ENCODE measurements around the gene NCAPD2.
A peak's percentile ranks its signal among the peaks of the same experiment; 100 is the strongest.

NCAPD2 gene

GRCh38 chr12:6569312-6569711, 75.4 kb downstream of the NCAPD2 start:
- H3K27me3 ChIP-seq (replicated peaks; ENCODE audit: control insufficient read depth, insufficient read depth, low read length) = no peaks in the 10 kb centered on the region
- H3K4me1 ChIP-seq (ENCODE audit: control insufficient read depth, insufficient read depth, low read length) = peaks cover 15% of the 10 kb centered on the region
- H3K36me3 ChIP-seq (ENCODE audit: control insufficient read depth, insufficient read depth, low read length, severe bottlenecking) = peaks cover 75% of the 10 kb centered on the region
- peak overlapping the region; percentile 84 for H3K4me3 ChIP-seq (ENCODE audit: low read length)
- DNase-seq (ENCODE audit: low read depth) = no peak
- peak overlapping the region; percentile 92 for H3K9ac ChIP-seq (ENCODE audit: low read length)
- no peaks in the 10 kb centered on the region for H3K9me3 ChIP-seq (ENCODE audit: control insufficient read depth, low read length)

DNA sequence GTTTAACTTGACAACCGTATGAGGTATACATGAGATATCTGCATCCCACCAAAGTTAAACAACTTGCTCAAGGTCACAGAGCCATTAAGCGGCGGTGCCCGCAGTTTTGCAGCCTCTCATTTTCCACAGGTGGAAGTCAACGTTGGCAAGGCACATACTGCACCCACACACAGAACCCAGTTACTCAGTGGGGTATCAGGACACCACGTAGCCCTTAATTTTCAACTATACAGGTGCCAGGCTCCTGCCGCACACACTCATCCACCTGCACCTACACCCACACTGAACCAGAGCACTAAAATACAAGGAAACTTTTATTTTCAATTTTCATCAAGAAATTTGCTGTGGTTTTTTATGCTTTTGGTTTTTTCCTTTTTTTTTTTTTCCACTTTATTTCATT, 75.9 kb downstream of the NCAPD2 start:
- no peaks in the 10 kb centered on the region for H3K27me3 ChIP-seq (replicated peaks; ENCODE audit: control insufficient read depth, insufficient read depth, low read length)
- no peaks in the 10 kb centered on the region for H3K9me3 ChIP-seq (ENCODE audit: control insufficient read depth, low read length)
- H3K4me1 ChIP-seq (ENCODE audit: control insufficient read depth, insufficient read depth, low read length) = peaks cover 15% of the 10 kb centered on the region
- H3K36me3 ChIP-seq (ENCODE audit: control insufficient read depth, insufficient read depth, low read length, severe bottlenecking) = peaks cover 77% of the 10 kb centered on the region
- no peak overlapping the region for H3K4me3 ChIP-seq (ENCODE audit: low read length)
- no peak for DNase-seq (ENCODE audit: low read depth)
- no peak overlapping the region for H3K9ac ChIP-seq (ENCODE audit: low read length)

- no peaks in the 10 kb centered on the region for H3K27me3 ChIP-seq (replicated peaks; ENCODE audit: control insufficient read depth, insufficient read depth, low read length)
- peaks cover 77% of the 10 kb centered on the region for H3K36me3 ChIP-seq (ENCODE audit: control insufficient read depth, insufficient read depth, low read length, severe bottlenecking)
- DNase-seq (ENCODE audit: low read depth) = peak; percentile 41
- no peak overlapping the region for H3K4me3 ChIP-seq (ENCODE audit: low read length)
- H3K9ac ChIP-seq (ENCODE audit: low read length) = no peak overlapping the region
- peaks cover 15% of the 10 kb centered on the region for H3K4me1 ChIP-seq (ENCODE audit: control insufficient read depth, insufficient read depth, low read length)
- no peaks in the 10 kb centered on the region for H3K9me3 ChIP-seq (ENCODE audit: control insufficient read depth, low read length)
Measured at GRCh38 chr12:6570264-6570887, 76.5 kb downstream of the NCAPD2 start.

DNA sequence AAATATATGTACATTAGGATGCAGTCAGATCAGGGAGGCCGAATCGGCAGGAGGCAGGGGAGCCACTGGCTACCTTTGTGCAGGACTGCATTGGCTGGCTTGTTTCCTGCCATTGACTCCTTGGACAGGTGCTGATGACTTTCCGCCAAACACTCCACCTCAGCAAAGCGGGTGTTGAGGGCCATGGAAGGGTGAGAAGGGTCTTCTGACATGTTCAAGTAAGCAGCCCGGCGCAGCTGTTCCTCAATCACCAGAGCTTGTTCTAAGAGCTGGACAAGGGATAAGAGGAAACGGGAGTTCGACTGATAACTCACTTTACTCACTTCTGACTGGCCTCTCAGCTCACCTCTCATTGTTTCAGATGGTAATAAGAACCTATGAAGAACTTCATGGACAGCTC, 79.1 kb downstream of the NCAPD2 start:
- Histone ChIP-seq H3K9me3 (ENCODE audit: control insufficient read depth, low read length) (no peaks in the 10 kb centered on the region), H3K36me3 (ENCODE audit: control insufficient read depth, insufficient read depth, low read length, severe bottlenecking) (peaks cover 89% of the 10 kb centered on the region), H3K9ac (ENCODE audit: low read length) (no peak overlapping the region), H3K4me1 (ENCODE audit: control insufficient read depth, insufficient read depth, low read length) (no peaks in the 10 kb centered on the region), H3K27me3 (replicated peaks; ENCODE audit: control insufficient read depth, insufficient read depth, low read length) (no peaks in the 10 kb centered on the region), H3K4me3 (ENCODE audit: low read length) (no peak overlapping the region)
- DNase-seq (ENCODE audit: low read depth) = no peak

GRCh38 chr12:6574576-6575295, 80.8 kb downstream of the NCAPD2 start:
- no peaks in the 10 kb centered on the region for H3K9me3 ChIP-seq (ENCODE audit: control insufficient read depth, low read length)
- no peaks in the 10 kb centered on the region for H3K27me3 ChIP-seq (replicated peaks; ENCODE audit: control insufficient read depth, insufficient read depth, low read length)
- no peak overlapping the region for H3K9ac ChIP-seq (ENCODE audit: low read length)
- H3K4me1 ChIP-seq (ENCODE audit: control insufficient read depth, insufficient read depth, low read length) = no peaks in the 10 kb centered on the region
- H3K36me3 ChIP-seq (ENCODE audit: control insufficient read depth, insufficient read depth, low read length, severe bottlenecking) = peaks cover 94% of the 10 kb centered on the region
- H3K4me3 ChIP-seq (ENCODE audit: low read length) = no peak overlapping the region
- no peak for DNase-seq (ENCODE audit: low read depth)

GRCh38 chr12:6575648-6576047, 81.7 kb downstream of the NCAPD2 start:
- Histone ChIP-seq H3K4me3 (ENCODE audit: low read length) (no peak overlapping the region), H3K36me3 (ENCODE audit: control insufficient read depth, insufficient read depth, low read length, severe bottlenecking) (peaks cover 92% of the 10 kb centered on the region), H3K4me1 (ENCODE audit: control insufficient read depth, insufficient read depth, low read length) (no peaks in the 10 kb centered on the region), H3K27me3 (replicated peaks; ENCODE audit: control insufficient read depth, insufficient read depth, low read length) (no peaks in the 10 kb centered on the region), H3K9me3 (ENCODE audit: control insufficient read depth, low read length) (no peaks in the 10 kb centered on the region), H3K9ac (ENCODE audit: low read length) (no peak overlapping the region)
- DNase-seq (ENCODE audit: low read depth) = no peak
